ENCODE measurements around the gene WFDC9.
"Not testable (repeated sequence)": the region's sequence is repeated elsewhere in the genome, so short reads cannot be mapped to it uniquely, and the experiment has no call there.

- not testable (repeated sequence) for TF ChIP-seq POLR2AphosphoS5 (IDR thresholded peaks at IDR 0.05; ENCODE audit: low read depth); CTCF (IDR thresholded peaks at IDR 0.05; ENCODE audit: insufficient read depth, low read length); REST (IDR thresholded peaks at IDR 0.05; ENCODE audit: insufficient replicate concordance, low read depth); GABPA (IDR thresholded peaks at IDR 0.05; ENCODE audit: low read depth)
Observed at GRCh38 chr20:45569650-45570049, 61.4 kb downstream of the WFDC9 start.
